ENCODE results near the gene IL37.
"Not testable (repeated sequence)": the region's sequence is repeated elsewhere in the genome, so short reads cannot be mapped to it uniquely, and the experiment has no call there.

IL37 gene

DNA sequence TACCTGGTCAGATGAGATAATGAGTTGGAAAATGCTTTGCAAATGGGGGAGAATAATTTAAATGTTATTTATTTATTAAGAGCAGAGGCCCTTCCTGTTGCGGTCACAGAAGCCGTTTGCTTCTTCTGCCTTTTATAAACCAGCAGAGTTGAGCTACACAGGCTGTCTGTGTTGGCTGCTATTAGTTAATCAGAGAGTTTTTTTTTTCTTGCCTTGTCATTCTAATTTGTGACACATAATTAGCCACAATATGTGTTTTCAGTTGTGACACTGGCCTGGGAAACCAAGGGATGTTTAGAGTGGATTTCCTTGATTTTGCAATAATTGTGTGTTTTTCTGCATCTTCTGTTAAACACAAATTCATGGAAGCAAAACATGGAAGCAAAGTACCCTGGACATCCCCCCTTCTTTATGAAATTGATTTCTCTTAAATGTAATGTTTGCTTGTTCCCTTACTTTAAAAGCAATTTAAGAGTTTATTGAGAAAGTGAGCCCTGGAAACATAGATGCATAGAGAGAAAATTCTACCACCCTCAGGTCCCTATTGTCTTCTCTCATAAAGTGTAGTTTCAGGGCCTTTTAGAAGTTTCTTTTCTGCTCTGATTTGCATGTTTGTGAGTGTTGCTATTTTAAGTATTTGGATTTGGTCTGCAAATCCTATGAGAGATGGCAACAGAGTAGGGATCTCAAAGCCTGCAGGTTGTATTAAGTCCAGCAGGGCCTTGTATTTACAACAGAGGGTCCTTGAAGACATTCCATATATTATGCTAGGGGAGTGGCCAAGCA is 22.8 kb upstream of the IL37 start:
- no peak for DNase-seq (ENCODE audit: low read depth)
- TF ChIP-seq, protein P1, sequence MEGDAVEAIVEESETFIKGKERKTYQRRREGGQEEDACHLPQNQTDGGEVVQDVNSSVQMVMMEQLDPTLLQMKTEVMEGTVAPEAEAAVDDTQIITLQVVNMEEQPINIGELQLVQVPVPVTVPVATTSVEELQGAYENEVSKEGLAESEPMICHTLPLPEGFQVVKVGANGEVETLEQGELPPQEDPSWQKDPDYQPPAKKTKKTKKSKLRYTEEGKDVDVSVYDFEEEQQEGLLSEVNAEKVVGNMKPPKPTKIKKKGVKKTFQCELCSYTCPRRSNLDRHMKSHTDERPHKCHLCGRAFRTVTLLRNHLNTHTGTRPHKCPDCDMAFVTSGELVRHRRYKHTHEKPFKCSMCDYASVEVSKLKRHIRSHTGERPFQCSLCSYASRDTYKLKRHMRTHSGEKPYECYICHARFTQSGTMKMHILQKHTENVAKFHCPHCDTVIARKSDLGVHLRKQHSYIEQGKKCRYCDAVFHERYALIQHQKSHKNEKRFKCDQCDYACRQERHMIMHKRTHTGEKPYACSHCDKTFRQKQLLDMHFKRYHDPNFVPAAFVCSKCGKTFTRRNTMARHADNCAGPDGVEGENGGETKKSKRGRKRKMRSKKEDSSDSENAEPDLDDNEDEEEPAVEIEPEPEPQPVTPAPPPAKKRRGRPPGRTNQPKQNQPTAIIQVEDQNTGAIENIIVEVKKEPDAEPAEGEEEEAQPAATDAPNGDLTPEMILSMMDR (IDR thresholded peaks at IDR 0.05; ENCODE audit: low read depth, low read length, missing control alignments): no peak
- H3K4me3 ChIP-seq (ENCODE audit: low read depth, low read length): no peak overlapping the region
- in situ Hi-C loops (cut with HindIII; ENCODE audit: low sequenced_read_pairs): no loop called here

DNA sequence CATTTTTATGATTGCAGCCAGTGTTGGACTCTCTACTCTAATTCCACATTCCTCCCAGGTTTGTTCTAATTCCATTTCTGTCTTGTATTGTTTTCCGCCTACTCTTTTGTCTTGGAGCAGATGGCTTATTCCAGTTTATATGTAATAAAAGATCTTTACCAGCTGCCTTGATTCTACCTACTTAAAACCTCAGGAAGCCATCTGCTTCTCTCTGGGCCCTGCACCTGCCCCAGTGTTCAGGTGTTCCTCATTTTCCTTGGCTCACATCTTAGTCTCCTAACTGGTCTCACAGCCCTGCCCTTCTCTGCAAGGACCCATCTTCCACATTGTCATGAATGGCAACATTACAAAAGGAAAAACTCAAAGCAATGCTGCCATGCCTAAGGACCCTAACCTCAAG is 21.0 kb upstream of the IL37 start:
- TF ChIP-seq, protein P1 (IDR thresholded peaks at IDR 0.05; ENCODE audit: low read depth, low read length, missing control alignments): no peak
- no peak overlapping the region for H3K4me3 ChIP-seq (ENCODE audit: low read depth, low read length)
- in situ Hi-C loops (cut with HindIII; ENCODE audit: low sequenced_read_pairs): no loop called here
- DNase-seq (ENCODE audit: low read depth): no peak

DNA sequence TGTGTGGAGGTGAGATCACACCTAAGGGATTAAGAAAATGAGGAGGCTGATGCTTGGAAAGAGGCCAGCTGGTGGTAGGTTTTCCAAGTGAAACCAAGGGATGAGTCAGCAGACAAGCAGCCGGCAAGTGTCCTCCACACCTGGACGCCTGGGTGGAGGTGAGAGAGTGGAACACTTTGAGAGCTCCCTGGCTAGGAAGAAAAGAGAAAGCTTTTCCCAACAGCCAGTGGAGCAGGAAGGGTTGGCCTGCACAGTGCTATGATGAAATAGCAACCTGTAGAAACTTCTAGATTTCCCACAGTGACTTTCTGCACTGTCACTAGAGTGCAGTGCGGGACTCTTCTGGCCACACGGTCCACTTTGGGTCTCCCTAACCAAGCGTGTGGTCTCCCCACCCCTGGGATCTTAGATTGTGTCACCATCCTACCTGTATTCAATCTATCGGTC is 19.6 kb upstream of the IL37 start:
- DNase-seq (ENCODE audit: low read depth): no peak
- H3K4me3 ChIP-seq (ENCODE audit: low read depth, low read length): no peak overlapping the region
- TF ChIP-seq, protein P1 (IDR thresholded peaks at IDR 0.05; ENCODE audit: low read depth, low read length, missing control alignments): no peak
- in situ Hi-C loops (cut with HindIII; ENCODE audit: low sequenced_read_pairs): no loop called here

DNA sequence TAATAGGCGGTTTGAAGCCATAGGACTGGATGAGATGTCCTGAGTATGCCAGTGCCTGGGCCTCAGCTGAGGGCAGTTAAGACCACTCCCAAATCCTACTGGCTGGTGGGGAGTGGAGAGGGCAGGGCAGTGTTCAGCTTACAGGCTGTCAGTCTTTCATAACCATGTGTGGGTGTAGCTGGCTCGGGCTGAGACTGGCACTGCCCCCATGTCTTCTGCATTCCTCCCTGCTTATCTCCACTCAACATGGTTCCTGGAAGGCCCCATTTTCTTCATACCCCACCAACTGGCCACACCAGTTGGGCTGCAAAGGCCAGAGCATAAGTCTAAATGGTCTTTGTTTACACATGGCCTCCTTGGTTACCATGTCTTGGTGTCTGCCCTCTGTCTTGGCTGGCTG is 17.2 kb upstream of the IL37 start:
- DNase-seq (ENCODE audit: low read depth): no peak
- in situ Hi-C loops (cut with HindIII; ENCODE audit: low sequenced_read_pairs): no loop called here
- H3K4me3 ChIP-seq (ENCODE audit: low read depth, low read length): no peak overlapping the region
- TF ChIP-seq, protein P1 (IDR thresholded peaks at IDR 0.05; ENCODE audit: low read depth, low read length, missing control alignments): no peak

DNA sequence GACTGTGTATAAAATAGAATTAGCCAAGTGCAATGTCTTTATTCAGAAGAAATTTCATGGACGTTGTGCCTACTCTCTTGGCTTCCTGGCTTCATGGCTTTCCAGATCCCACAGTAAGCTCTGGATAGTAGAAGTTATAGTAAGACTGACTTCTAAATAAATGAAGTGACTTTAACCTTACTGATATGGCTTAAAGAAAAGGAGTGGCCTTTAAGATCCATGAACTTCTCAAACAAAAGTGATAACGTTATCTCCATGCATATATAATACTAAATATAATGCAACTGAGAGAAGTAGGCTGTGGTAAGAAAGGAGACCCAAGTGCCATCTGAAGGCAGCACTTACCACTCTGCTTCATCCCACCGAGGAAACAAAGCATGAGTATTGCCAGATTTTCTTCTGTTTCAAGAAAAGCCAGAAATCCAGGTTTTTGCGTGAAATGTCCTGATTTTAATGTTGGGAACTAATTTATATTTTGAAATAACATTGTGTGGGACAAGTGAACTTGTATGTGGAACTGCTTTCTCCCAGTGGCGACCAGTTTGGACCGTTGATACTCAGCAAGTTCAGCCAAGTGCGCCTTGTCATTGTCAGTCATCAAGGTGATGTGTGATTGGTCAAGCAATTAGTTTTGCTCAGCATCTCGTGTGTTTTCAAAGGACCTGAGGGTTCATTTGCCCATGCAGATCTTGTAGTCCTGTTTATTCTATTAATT is 13.9 kb upstream of the IL37 start:
- in situ Hi-C loops (cut with HindIII; ENCODE audit: low sequenced_read_pairs): no loop called here
- TF ChIP-seq, protein P1 (IDR thresholded peaks at IDR 0.05; ENCODE audit: low read depth, low read length, missing control alignments): no peak
- no peak for DNase-seq (ENCODE audit: low read depth)
- H3K4me3 ChIP-seq (ENCODE audit: low read depth, low read length): no peak overlapping the region

DNA sequence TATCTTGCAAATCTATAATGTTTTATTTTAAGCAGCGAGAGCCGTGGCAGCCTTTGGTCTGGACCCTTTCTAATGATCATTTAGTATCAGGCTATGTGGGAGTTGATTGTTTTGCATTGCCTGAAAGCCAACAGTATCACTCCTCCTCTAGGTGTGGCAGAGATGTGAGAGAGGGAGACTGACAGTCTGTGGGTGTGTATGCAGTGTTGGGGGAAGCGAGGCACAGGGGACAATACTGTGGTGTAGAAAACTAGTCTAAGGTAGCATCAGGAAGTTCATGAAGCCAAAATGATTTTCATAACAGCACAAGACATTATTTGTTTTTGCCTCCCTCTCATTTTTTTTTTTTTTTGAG is 13.4 kb upstream of the IL37 start:
- in situ Hi-C loops (cut with HindIII; ENCODE audit: low sequenced_read_pairs): no loop called here
- no peak for DNase-seq (ENCODE audit: low read depth)
- H3K4me3 ChIP-seq (ENCODE audit: low read depth, low read length): no peak overlapping the region
- TF ChIP-seq, protein P1 (IDR thresholded peaks at IDR 0.05; ENCODE audit: low read depth, low read length, missing control alignments): no peak

DNA sequence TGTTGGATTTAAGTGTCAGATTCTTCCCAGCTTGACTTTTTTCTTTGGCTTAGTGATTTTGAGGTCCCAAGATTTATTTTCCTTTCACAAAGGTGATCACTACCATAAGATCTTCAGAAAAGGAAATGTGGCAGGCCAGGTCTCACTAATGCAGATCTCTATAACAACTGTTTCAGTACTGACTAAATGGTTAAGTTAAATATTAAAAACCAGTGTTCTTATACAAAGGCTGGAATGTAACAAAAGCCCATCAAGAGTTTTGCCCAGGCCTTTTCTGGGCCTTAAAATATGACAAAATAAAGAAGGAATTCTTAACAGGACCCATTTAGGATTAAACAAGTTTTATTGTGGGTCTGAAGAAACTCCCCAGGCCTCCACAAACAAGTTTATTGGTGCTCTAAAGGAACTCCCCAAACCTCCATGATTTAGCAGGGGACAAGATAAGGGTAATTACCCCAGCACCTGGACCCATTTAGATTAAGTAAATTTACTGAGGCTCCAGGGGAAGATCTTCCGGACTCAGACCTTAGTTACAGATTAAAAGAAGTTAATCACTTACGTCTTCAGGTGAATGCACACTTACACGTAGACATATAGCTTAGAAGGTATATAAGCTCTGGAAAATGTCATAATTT is 9.4 kb upstream of the IL37 start:
- DNase-seq (ENCODE audit: low read depth); H3K4me3 ChIP-seq (ENCODE audit: low read depth, low read length); in situ Hi-C loops (cut with HindIII; ENCODE audit: low sequenced_read_pairs): not testable (repeated sequence)

All from astrocyte of the cerebellum (primary cell).